GM18909 (cell line): Measurements from ENCODE around the gene ANKZF1.
"Not testable (repeated sequence)": the region's sequence is repeated elsewhere in the genome, so short reads cannot be mapped to it uniquely, and the experiment has no call there.

Source experiments
- ATAC-seq: cut with Tn5 transposase; IDR thresholded peaks from one replicate; pipeline ENCODE4 v1.9.1; 2021; ENCODE audit warnings: mild to moderate bottlenecking; ENCODE audit not compliant: unreplicated experiment, poor library complexity

The ANKZF1 gene

DNA sequence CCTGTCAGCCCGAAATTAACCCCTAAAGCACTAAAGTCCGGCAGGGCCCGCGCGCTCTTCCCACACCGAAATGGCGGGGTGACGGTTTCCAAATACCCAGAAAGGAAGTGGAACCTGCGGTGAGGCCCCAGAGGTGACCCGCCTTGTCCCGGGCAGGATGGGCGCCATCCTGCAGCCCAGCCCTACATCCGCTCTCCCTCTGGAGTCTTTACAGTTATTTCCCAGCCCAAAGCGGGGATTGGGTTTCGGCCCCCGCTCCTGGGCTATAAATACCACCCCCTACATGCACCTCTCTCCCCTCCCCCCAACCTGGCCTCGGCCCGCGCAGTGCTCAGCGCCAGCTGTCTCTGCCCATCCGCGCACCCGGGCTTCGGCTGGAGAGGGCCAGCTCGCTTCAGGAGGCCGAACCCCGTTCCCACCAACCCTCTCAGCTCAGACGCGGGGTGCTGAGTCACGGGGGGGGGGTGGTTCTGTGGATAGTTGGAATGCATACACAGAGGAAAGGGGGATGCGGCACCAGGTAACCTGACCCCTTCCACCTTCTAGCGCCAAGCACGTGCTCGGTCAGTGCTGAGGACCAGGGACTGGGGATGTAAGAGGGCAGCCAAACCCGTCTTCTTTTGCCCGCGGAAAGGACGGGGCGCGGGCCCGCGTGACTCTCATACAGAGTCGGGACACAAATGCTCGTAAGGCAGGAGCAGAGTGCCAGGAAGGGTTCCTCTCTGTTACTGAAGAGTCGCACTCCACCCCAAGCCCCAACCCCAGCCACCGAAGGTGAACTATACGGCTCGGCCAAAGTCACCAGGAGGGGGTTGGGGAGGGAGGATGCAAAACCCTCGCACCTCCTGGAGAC lies 23.5 kb downstream of the ANKZF1 start, which contains the start of gene TUBA4B:
Gene TUBA4B, plus strand, starts transcription at position 344 of the 853 bp plus-strand sequence. Its CDS starts 165 bp downstream, at position 509.
- peak; percentile 9 for ATAC-seq

DNA sequence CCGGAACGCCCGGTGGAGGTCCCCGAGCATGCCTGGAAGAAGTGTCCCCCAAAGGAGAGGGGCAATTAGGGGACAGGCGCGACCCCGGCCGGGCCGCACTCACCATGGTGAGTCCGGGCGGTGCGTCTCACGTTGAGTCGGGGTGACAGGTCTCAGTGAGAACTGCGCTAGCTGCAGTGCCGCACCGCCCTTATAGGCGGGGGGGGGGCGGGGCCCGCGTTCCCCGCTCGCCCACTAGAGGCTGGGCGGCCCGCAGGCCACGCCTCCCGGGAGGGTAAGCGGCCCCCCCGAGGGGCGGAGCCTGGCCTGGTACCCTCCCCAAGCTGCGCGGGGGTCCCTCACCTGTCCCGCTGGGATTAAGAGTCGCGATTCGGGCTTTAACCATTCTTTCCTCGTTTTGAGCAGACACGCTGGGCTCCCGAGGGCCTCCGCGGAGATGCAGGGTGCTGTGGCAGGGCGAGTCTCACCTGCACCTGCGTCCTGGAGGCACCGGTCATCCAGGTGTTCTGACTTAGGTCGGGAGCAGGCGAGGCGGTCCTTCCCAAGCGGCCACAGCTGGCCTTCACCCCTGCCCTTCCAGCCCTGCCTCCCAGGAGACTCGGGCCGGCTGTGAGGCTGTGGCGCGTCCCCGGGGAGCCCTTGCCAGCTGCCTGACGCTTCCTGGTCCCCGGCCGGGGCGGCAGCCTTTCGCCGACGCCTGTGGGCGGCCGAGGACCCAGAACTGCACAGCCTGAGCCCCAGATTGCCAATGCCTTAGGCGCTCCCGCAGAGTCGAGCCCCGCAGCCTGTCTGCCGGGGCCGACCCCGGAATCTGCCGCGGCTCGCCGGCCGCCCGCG lies 24.4 kb downstream of the ANKZF1 start, which contains the start of gene TUBA4A:
Gene TUBA4A, minus strand, starts transcription at position 166 of the 837 bp plus-strand sequence. Its CDS starts 60 bp downstream, at position 106.
- ATAC-seq = peak; percentile 52

DNA sequence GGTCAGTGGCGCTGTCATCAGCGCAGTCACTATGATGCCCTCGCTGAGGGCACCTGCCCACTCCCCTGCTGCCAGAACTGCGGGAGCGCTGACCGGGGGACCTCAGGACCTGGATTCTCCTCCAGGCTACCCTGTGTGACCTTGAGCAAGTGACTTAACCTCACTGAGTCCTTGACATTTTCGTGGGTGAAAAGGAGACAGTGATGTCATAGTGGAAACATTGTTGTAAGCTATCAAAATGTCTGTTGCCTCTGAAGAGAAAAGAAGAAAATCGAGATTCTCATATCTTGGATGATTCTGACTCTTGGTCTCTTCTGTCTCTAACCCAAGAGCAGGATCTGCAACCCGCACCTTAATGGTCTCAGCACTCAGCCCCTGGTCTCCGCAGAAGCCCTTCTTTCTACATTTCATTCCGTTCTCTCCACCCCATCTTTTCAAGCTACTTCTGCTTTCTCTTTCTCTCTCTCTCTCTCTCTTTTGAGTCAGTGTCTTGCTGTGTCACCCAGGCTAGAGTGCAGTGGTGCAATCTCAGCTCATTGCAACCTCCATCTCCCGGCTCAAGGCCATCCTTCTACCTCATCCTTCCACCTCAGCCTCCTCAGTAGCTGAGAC lies 25.1 kb downstream of the ANKZF1 start:
- ATAC-seq = peak; percentile 27

DNA sequence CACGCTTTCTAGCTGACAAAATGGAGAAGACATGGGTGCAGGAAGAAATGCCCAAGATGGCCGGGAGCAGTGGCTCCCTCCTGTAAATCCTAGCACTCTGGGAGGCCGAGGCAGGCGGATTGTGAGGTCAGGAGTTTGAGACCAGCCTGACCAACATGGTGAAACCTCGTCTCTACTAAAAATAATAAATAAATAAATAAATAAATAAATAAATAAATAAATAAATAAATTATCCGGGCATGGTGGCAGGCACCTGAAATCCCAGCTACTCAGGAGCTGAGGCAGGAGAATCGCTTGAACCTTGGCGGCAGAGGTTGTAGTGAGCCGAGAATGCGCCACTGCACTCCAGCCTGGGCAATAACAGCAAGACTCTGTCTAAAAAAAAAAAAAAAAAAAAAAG lies 29.3 kb downstream of the ANKZF1 start:
- not testable (repeated sequence) for ATAC-seq

DNA sequence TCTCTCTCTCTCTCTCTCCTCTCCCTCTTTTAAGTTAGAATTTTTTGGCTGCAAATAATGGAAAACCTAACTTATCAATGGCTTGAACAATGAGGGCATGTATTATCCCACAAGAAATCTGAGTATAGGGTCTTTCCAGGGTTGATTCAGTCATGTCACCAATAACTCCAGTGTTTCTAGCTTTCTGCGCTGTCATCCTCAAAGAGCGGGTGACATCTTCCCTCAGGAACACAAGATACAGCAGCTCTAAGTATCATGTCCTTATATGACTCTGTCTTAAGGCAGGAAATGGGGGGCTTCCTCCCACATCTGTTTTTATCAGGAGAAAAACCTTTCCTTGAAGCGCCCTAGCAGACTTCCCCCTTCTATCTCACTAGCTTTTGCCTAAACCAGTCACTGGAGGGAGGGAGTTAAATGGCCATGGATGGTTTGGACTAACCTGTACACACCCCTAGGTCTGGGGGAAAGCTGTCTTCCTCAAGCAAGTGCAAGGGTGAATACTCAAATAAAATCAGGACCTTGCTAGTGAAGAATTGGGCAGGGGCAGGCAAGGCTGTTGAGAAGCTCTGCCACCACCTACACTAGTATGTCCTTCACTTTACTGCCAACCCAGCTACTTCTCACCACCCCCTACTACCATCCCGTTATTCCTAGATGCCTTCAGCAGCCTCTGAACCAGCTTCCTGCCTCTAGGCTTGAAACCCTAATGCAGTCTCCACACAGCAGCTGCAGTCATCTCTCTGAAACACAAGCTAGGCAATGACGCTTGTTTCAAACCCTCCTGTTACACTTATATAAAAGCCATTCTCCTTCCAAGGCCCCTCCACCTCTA lies 31.6 kb downstream of the ANKZF1 start:
- no peak for ATAC-seq

DNA sequence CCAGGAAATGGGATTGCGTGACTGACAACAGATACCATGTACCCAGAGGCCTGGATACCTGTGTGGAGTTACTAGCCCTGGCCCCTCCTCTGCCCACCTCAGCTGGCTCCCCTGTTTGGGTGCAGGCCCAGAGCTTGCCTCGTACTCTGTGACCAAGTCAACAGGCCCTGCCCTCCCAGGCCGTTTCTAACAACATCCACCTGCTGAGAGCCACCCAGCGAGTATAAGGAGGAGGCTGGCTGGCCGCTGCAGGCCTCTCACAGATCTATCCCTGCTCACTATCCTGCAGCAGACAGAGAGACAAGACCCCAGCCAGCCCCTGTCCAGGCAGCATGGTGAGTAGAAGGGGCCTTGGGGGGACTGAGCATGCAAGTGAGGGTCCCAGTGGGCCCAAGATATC lies 36.6 kb downstream of the ANKZF1 start:
- ATAC-seq = no peak

DNA sequence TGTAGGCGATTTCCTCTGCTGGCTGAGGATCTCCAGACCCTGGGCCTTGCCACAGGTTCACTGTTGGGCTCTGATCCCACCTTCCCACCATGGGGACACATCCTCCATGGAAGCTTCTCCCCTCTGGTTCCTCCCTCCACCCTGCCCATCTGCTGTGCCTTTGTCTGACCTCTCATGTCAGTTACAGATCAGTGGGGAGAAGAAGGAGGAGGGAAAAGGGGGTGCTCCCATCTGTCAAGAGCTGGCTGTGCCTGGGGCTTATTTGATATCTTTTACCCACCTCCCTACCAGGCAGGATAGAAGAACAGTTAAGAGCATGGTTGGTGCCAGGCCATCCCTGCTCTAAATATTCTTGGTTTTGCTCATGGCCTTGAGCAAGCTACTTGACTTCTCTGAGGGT lies 37.3 kb downstream of the ANKZF1 start:
- no peak for ATAC-seq

DNA sequence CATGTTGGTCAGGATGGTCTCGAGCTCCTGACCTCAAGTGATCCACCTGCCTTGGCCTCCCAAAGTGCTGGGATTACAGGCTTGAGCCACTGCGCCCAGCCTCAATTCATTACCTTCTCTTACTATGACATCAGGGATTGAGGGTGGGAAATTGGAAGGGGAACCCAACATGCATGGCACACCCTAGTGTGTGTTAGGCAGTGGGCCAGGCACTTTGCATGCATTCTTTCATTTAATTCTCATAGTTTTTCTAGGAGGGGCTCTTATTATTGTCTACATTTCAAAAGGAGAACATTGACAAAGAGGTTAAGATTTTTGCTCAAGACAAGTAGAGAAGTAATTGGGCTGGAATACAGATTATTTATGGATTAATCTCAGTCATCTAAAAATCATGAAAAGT lies 38.7 kb downstream of the ANKZF1 start:
- no peak for ATAC-seq

DNA sequence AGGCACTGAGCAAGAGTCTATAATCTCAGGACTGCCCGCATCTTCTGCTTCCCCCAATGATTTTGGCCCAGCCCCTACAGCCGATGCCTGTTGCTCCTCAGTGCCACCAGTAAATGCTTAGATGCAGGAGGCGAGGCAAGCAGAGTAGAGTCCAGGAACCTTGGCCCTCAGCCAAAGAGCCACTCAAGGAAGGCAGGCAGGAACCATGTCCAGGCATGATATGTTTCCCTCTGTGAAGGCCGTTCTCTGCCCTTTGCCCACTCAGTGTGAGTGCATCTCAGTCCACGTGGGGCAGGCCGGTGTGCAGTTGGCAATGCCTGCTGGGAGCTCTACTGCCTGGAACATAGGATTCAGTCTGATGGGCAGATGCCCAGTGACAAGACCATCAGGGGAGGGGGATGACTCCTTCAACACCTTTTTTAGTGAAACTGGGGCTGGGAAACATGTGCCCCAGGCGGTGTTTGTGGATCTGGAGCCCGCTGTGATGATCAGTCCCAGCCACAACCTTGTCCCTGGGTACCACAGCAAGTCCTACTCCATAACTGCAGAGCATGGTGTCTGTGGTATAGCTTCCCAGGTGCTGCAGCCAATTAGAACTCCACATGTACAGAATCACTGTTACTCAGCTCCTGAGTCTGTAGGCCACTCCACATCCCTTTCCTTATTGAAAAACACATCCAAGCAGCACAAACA lies 39.9 kb downstream of the ANKZF1 start:
- ATAC-seq = no peak

DNA sequence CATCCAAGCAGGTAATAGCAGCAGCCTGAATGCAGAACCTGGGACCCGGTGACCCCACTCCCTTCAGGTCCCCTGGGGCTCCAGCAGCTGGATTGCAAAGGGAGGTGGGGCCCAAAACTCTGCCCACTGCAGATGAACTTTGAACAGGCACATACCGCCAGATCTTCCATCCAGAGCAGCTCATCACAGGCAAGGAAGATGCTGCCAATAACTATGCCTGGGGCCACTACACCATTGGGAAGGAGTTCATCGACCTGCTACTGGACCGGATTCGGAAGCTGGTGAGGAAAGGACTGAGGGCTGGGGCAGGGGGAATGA lies 40.4 kb downstream of the ANKZF1 start:
- no peak for ATAC-seq

DNA sequence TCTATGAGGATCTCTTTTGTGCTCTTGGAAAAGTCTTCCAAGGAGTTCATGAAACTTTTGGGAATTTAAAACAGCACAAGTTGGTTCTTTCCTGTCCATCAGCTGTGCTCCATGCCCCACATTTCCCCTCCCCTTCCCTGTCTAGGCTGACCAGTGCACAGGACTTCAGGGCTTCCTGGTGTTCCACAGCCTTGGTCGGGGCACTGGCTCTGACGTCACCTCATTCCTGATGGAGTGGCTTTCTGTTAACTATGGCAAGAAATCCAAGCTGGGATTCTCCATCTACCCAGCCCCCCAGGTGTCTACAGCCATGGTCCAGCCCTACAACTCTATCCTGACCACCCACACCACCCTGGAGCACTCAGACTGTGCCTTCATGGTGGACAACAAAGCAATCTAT lies 41.4 kb downstream of the ANKZF1 start:
- ATAC-seq = no peak

DNA sequence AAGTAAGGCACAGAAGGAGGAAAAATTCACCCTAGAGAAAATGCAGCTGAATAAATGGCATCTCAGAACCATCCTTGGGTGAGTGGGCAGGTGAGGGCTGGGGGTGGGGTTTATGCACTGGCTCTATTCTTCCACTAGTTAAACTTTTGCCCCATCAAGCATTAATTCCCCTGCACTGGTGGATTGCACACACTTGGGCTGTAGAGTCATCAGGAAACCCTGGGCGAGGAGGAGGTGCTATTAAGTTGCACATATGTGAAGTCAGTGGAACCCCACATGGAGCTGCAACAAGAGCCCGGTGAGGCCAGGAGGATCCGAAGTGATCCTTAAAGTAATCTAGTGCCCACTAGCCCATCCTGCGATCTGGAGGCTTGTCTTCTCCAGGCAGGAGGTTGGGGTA lies 42.8 kb downstream of the ANKZF1 start:
- ATAC-seq = no peak

DNA sequence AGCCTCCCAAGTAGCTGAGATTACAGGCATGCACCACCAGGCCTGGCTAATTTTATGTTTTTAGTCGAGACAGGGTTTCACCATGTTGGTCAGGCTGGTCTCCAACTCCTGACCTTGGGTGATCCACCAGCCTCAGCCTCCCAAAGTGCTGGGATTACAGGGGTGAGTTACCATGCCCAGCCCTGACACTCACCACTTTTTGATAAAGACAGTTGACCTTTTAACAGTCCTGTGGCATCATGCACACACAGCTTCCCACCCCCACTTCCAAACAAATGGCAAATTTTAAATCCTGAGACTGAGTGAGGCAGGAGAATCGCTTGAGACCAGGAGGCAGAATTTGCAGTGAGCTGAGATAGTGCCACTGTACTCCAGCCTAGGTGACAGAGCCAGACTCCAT lies 43.4 kb downstream of the ANKZF1 start:
- ATAC-seq = no peak

DNA sequence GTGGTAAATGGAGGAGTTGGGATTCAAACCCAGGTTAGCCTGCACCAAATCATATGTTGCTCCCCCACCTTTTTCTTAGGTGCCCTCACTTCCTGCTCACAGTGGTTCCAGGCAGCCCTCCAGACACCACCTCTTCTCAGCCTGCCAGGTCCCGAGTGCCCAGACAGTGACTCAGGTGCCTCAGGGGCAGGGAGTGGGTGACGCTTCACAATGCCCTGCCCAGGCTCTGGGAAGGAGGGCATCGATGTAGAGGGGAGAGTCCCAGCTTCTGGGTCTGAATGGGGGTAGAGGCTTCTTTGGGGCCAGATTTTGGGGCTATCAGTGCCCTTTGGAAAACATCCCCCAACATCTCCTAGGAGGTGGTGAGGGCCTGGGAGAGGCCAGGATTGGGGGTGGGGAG lies 44.3 kb downstream of the ANKZF1 start:
- no peak for ATAC-seq

DNA sequence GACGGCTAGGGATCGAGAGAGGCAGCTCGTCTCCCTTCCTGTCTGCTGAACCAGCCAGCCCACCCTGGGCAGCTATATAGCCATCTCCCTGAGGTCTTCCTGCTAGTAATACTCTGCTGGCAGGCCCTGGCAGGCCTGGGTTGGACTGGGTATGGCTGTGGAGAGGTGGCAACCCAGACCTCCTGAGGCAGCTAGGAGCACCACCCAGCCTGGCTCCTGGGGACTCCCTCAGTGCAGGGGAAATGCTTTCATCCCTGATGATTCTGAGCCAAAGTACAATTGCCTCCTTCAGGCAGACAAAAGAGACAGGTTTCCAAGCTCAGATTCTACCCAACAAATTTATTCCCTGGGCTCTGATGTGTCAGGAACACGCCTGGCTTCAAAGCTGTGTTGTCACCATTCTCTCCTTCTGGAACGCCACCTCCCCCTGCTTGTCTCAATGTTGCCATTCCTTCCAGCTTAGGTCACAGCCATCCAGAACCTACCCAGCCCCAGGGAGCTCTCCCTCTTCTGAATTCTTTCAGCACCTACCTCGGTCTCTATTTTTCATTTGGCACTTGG lies 44.8 kb downstream of the ANKZF1 start:
- ATAC-seq = no peak

DNA sequence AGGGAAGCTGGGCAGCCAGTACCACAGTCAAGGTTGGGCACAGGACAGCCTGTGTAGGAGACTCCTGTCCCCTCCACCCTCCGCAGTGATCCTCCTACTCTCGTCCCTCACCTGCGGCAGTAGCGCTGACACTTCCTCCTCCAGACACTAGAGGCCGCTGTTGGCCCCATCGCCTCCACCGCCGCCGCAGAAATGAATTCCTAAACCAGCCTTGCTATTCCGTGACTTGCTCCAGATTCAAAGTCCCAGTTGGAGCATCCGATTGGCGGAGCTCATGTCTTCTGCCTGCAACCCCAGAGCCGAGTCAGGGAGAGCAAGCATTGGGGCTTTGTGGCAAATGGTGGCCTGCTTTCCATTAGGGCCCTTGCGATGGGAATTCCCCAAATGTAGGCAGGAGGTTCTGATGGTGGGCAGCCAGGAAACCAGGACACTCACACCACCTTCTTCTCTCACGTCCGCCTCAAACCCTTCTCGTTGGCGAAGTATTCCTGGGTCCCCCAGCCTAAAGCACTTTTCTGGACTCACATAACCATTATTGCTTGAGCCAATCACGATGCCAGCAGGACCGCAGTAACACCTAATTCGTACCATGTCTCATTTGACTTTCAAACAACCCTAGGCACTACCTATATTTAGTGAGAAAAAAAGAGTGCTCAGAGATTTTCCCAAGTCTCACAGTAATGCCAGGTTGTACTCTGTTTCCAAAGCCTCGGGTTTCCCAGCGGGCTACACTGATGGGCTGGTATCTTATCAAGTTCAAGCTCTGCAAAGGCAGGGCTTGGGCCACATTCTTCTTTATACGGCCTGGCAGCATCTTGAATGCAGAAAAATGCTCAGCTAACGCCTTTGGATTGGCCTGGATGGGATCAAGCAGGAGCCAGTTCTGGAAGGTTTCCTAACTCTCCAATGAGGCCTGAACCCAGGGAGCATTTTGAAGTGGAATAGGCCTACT lies 48.4 kb downstream of the ANKZF1 start:
- ATAC-seq = peak; percentile 28

DNA sequence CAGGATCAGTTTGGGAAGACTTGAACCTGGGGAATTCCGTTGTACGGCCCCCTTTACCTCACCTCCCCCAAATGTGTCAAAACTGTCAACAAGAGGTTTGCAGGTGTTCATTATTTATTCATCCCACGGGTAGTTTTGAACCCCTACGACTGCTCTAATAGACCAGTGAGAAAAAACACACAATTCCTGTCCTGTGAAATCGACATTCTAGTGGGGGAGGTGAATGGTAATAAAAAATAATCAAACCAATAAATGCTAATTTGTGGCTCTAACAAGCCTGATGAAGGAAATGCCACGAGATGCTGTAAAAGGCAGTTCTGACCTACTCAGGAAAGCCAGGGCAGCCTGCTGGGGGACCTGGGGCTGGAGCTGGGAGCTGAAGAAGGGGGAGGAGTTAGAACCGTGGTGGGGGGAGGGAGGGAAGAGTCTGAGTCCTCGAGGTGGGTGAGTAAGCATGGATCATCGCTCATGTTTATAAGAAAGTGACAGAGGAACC lies 49.1 kb downstream of the ANKZF1 start:
- ATAC-seq = no peak
